ENCODE data around the gene CR1L. TPM values are rescaled to one million over a fixed set of nuclear protein-coding genes. Genes with fewer than 3 reads are reported as not detected.

Gene CR1L
- not detected for total RNA-seq (2021; fragmentation: NEBNext Ultra II Directional; extraction: Animal tissue kit (Norgen Biotek cat#: 25700))
- long read RNA-seq: 0 reads

DNA sequence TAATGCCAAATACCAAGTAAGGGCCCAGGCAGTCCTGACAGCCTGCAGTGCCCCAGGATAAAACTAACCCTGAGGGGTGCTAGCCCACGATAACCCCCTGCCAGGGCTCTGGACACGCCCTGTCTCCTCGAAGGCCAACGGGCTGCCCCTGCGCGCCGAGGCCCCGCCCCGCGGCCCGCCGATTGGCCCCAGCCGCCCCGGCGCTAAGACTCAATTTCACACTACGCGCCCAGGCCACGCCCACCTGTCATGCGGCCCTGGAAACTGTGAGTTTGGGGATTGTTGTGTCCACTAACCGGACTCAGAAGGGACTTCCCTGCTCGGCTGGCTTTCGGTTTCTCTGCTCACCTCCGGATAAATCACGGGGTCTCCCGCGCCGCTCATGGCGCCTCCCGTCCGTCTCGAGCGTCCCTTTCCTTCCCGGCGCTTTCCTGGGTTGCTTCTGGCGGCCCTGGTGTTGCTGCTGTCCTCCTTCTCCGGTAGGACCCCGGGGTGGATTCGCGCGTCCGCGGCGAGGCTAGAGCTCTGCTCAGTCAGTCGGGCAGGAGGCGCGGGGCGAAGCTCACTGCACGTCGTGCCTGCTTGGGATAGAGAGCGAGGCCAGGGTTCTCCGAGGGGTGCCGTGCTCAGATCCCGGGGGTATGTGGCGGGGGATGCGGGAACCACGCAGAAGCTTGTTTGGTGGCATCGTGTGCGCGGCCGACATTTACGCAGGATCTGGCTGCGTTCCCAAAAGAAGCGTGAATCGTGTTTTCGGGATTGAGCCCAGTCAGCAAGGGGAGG lies at the start of gene CR1L:
TSS of gene CR1L (plus strand) at position 282 of the 783 bp plus-strand sequence. CDS start at position 383, 101 bp downstream.
- peak; percentile 35 for DNase-seq
- no peaks in the 10 kb centered on the region for H3K9me3 Mint-ChIP-seq
- H3K27ac Mint-ChIP-seq: no peak within 1 kb of the TSS

DNA sequence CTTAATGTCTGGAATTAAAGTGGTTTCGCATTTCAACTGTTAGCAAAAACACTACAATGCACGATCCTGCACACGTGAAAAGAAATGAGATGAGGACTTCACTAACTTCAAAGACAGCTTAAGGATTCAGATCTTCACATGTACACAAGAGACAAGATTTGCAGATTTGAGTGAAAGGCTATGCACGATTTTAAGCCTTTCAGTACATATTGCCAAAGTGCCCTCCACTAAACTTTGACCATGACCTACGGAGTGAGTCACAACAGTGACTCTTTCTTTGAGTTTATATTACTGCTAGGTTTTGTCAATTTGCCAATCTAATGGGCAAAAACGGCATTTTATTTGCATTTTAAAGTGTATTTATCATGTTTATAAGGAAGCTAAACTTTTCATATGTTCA lies 41.2 kb upstream of the CR1L start:
- H3K27ac Mint-ChIP-seq: no peak overlapping the region
- peaks cover 19% of the 10 kb centered on the region; the same call in 1 of the 2 replicates for H3K4me1 Mint-ChIP-seq (ENCODE audit: low read depth)
- DNase-seq: peak; percentile 28
- no peaks in the 10 kb centered on the region for H3K9me3 Mint-ChIP-seq
- TF ChIP-seq, protein P1, sequence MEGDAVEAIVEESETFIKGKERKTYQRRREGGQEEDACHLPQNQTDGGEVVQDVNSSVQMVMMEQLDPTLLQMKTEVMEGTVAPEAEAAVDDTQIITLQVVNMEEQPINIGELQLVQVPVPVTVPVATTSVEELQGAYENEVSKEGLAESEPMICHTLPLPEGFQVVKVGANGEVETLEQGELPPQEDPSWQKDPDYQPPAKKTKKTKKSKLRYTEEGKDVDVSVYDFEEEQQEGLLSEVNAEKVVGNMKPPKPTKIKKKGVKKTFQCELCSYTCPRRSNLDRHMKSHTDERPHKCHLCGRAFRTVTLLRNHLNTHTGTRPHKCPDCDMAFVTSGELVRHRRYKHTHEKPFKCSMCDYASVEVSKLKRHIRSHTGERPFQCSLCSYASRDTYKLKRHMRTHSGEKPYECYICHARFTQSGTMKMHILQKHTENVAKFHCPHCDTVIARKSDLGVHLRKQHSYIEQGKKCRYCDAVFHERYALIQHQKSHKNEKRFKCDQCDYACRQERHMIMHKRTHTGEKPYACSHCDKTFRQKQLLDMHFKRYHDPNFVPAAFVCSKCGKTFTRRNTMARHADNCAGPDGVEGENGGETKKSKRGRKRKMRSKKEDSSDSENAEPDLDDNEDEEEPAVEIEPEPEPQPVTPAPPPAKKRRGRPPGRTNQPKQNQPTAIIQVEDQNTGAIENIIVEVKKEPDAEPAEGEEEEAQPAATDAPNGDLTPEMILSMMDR (IDR thresholded peaks at IDR 0.05): no peak
- H3K27me3 Mint-ChIP-seq (ENCODE audit: insufficient read depth): no peaks in the 10 kb centered on the region; the same call in 1 of the 2 replicates
- no peak overlapping the region; the same call in 1 of the 2 replicates for H3K4me3 Mint-ChIP-seq
- H3K36me3 Mint-ChIP-seq (ENCODE audit: low read depth): no peaks in the 10 kb centered on the region

More for the DNA sequence above, at the start of gene CR1L:
- H3K4me3 Mint-ChIP-seq: peak within 1 kb of the TSS; percentile 86
- peaks cover 7% of the 10 kb centered on the region for H3K4me1 Mint-ChIP-seq (ENCODE audit: low read depth)
- no peaks in the 10 kb centered on the region for H3K36me3 Mint-ChIP-seq (ENCODE audit: low read depth)
- TF ChIP-seq, protein P1 (IDR thresholded peaks at IDR 0.05): no peak
- peaks cover 25% of the 10 kb centered on the region for H3K27me3 Mint-ChIP-seq (ENCODE audit: insufficient read depth)

DNA sequence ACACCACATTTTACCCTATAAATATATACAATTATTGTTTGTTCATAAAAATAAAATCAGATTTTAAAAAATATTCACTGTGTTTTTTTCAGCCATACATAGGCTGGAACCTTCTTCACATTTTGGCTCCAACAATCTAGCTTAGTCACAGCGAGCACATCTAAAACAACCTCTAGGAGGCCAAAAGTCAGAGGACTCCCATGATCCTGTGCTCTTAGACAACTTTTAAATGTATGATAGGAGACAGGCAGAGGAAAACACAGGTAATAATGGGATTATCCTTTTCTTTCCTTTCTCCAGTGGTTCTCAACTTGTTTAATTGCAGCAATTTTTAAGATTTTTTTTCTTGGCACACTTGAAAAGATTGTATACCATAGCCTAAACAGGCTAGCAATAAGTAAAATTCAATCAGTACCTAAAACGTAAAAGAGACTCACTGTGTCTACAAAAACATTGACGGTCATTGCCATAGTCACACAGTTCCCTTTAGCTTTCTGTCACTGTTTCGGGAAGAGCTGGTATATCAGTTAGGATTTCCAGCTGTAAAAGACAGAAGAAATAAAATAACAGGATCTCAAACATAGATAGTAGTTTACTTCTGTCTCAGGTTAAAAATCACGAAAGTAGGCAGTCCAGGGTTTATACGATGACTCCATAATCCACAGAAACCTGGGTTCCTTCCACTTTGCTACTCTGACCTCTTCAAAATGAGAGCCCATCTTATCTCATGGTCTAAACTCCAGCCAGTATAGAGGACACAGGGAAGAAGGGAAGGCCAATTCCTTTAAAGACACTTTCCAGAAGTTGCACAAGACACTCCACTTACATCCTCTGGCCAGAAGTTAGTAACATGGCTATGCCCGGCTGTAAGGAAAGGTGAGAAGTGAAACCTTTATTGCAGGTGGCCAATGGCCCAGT lies 39.2 kb upstream of the CR1L start:
- no peaks in the 10 kb centered on the region for H3K9me3 Mint-ChIP-seq
- no peak overlapping the region for H3K4me3 Mint-ChIP-seq
- H3K36me3 Mint-ChIP-seq (ENCODE audit: low read depth): no peaks in the 10 kb centered on the region
- DNase-seq: no peak
- TF ChIP-seq, protein P1 (IDR thresholded peaks at IDR 0.05): no peak
- H3K27ac Mint-ChIP-seq: no peak overlapping the region
- H3K4me1 Mint-ChIP-seq (ENCODE audit: low read depth): peaks cover 19% of the 10 kb centered on the region; the same call in 1 of the 2 replicates
- H3K27me3 Mint-ChIP-seq (ENCODE audit: insufficient read depth): no peaks in the 10 kb centered on the region; the same call in 1 of the 2 replicates

DNA sequence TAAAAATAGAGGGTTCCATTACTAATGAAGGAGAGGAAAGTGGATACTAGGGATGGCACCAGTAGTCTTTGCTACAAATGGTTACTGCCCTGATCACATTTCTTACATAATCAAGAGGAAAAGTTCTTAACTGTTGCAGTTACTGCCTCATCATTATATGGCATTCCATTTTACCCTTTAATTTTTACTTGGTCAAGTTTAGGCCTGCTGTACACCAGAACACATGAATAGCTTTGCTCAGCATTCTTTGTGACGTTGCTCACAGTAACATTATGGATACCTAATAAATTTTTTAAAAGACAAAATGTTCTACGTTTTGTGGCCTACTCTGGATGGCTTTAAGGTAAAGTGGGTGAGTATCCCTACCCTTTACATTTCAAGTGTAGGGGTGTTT lies 38.6 kb upstream of the CR1L start:
- Mint-ChIP-seq H3K36me3 (ENCODE audit: low read depth) (no peaks in the 10 kb centered on the region), H3K9me3 (no peaks in the 10 kb centered on the region), H3K27ac (no peak overlapping the region), H3K4me3 (no peak overlapping the region), H3K4me1 (ENCODE audit: low read depth) (peaks cover 19% of the 10 kb centered on the region; the same call in 1 of the 2 replicates), H3K27me3 (ENCODE audit: insufficient read depth) (no peaks in the 10 kb centered on the region; the same call in 1 of the 2 replicates)
- TF ChIP-seq, protein P1 (IDR thresholded peaks at IDR 0.05): no peak
- DNase-seq: no peak

DNA sequence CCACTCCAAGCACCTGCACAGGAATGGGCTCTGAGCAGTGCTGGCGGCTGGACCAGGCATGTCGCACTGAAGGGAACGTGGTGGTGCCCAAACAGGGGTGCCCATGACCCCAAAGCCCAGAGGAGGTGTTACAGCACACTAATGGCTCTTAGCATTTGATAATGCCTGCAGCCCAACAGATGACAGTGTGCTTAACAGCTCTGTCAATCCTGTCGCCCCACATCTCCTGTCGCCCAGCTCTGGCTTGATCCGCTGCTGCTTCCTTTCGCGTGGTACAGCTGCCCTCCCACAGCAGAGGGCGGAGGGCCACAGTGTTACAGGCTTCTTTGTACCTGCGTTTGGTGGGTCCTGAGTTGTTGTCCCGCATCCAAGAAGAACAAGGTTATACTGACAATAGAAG lies 32.2 kb upstream of the CR1L start:
- no peaks in the 10 kb centered on the region for H3K9me3 Mint-ChIP-seq
- H3K27ac Mint-ChIP-seq: no peak overlapping the region
- no peak for DNase-seq
- H3K4me1 Mint-ChIP-seq (ENCODE audit: low read depth): no peaks in the 10 kb centered on the region
- H3K4me3 Mint-ChIP-seq: no peak overlapping the region
- H3K27me3 Mint-ChIP-seq (ENCODE audit: insufficient read depth): peaks cover 6% of the 10 kb centered on the region
- TF ChIP-seq, protein P1 (IDR thresholded peaks at IDR 0.05): no peak
- H3K36me3 Mint-ChIP-seq (ENCODE audit: low read depth): no peaks in the 10 kb centered on the region
